Erythroblast (primary cell): ENCODE measurements around the gene NDUFAF8.

Source experiments
- GATA1 ChIP-seq: IDR thresholded peaks from 2 replicates; pipeline ENCODE4 v1.6.1; 2011; ENCODE audit warnings: low read depth, mild to moderate bottlenecking, control low read depth, low read length, moderate library complexity
- POLR2A ChIP-seq: IDR thresholded peaks from 2 replicates; pipeline ENCODE4 v1.6.1; 2011; ENCODE audit warnings: mild to moderate bottlenecking, low read length

GRCh38 chr17:81261582-81262336 lies 22.6 kb downstream of the NDUFAF8 start:
- TF ChIP-seq POLR2A (no peak), GATA1 (no peak)
